ENCODE measurements around the gene SERPINC1.

The SERPINC1 gene

GRCh38 chr1:173864179-173864867 is 52.8 kb downstream of the SERPINC1 start:
- no peak for TF ChIP-seq CTCF (IDR thresholded peaks at IDR 0.05)

- TF ChIP-seq CTCF (IDR thresholded peaks at IDR 0.05), result no peak
Measured at GRCh38 chr1:173863224-173864161, 53.6 kb downstream of the SERPINC1 start.

GRCh38 chr1:173862769-173863223 is 54.3 kb downstream of the SERPINC1 start:
- TF ChIP-seq CTCF (IDR thresholded peaks at IDR 0.05), result no peak

GRCh38 chr1:173861731-173862145 is 55.4 kb downstream of the SERPINC1 start:
- TF ChIP-seq CTCF (IDR thresholded peaks at IDR 0.05), result no peak

- no peak for TF ChIP-seq CTCF (IDR thresholded peaks at IDR 0.05)
Measured at GRCh38 chr1:173860065-173860464, 57.1 kb downstream of the SERPINC1 start.

- no peak for TF ChIP-seq CTCF (IDR thresholded peaks at IDR 0.05)
Measured at GRCh38 chr1:173857363-173857917, 59.7 kb downstream of the SERPINC1 start.

- TF ChIP-seq CTCF (IDR thresholded peaks at IDR 0.05), result no peak
Measured at GRCh38 chr1:173856903-173857302, 60.2 kb downstream of the SERPINC1 start.

All from LNCAP (cell line).